ENCODE measurements around the gene SOWAHA. TPM values are rescaled to one million over a fixed set of nuclear protein-coding genes. Genes with fewer than 3 reads are reported as not detected.

SOWAHA gene
- total and polyA plus RNA-seq, 9 donors = 0.05 to 2.2 (median 0.48) TPM; not detected in 1

DNA sequence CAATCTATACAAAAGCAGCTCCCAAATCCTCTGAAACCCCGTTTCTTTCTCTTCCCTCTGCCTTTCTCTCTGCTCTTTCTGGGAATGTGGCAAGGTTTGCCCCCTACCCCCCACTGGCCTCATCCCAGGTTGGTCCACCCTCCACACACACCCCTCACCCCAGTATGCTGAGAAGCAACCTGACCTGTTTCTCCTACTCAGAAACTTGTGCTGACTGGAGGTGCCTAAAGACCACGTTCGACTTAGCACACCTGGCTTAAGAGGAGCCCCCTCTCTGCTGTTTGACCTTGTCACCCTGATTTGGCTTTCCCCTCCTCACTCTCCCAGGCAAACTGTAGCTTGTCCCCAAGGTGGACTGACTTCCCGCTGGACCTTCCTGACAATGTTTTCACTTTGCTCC lies 35.0 kb upstream of the SOWAHA start:
- DNase-seq = no peak
- Histone ChIP-seq H3K27ac (no peak overlapping the region), H3K36me3 (no peaks in the 10 kb centered on the region), H3K27me3 (no peaks in the 10 kb centered on the region), H3K9me3 (no peaks in the 10 kb centered on the region), H3K4me1 (ENCODE audit: insufficient read depth) (peaks cover 5% of the 10 kb centered on the region), H3K4me3 (peak overlapping the region; percentile 80)
- 48 to 73% (median 73%) methylated on average over 4 of the region's 4 CpGs for WGBS, 3 donors
- intact Hi-C loops (cut with DNase I) = loop anchor here in 1 of 4 donors (5.0 kb wide), 1 partner anchor 44 kb away; no protein-coding TSS in a partner anchor
- TF ChIP-seq, protein P1, sequence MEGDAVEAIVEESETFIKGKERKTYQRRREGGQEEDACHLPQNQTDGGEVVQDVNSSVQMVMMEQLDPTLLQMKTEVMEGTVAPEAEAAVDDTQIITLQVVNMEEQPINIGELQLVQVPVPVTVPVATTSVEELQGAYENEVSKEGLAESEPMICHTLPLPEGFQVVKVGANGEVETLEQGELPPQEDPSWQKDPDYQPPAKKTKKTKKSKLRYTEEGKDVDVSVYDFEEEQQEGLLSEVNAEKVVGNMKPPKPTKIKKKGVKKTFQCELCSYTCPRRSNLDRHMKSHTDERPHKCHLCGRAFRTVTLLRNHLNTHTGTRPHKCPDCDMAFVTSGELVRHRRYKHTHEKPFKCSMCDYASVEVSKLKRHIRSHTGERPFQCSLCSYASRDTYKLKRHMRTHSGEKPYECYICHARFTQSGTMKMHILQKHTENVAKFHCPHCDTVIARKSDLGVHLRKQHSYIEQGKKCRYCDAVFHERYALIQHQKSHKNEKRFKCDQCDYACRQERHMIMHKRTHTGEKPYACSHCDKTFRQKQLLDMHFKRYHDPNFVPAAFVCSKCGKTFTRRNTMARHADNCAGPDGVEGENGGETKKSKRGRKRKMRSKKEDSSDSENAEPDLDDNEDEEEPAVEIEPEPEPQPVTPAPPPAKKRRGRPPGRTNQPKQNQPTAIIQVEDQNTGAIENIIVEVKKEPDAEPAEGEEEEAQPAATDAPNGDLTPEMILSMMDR (IDR thresholded peaks at IDR 0.05) = no peak
- TF ChIP-seq POLR2A (IDR thresholded peaks at IDR 0.05) = no peak
- TF ChIP-seq EP300 (IDR thresholded peaks at IDR 0.05) = no peak

DNA sequence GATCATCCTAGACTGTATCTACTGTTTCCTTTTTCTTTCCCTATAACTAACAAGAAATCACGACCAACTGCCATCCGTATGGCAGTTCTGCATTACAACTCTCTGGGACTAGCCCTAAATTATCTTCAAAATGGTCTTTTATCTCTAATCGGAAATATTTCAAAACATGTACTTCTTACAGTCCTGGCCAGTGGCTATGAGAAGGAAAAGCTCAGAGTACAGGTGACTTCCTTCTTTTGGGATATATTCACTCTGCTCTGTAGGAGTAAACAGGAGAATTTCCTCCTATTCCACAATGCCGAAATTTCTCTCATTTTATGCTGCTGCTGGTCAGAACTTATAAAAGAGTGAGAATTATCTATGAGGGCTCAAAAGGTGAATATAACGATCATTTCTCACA lies 34.2 kb upstream of the SOWAHA start:
- no peaks in the 10 kb centered on the region for H3K9me3 ChIP-seq
- no peaks in the 10 kb centered on the region for H3K36me3 ChIP-seq
- intact Hi-C loops (cut with DNase I) = loop anchor here in 1 of 4 donors (5.0 kb wide), 1 partner anchor 43 kb away; no protein-coding TSS in a partner anchor
- no peak overlapping the region for H3K4me3 ChIP-seq
- TF ChIP-seq POLR2A (IDR thresholded peaks at IDR 0.05) = no peak
- TF ChIP-seq, protein P1 (IDR thresholded peaks at IDR 0.05) = no peak
- TF ChIP-seq EP300 (IDR thresholded peaks at IDR 0.05) = no peak
- peaks cover 5% of the 10 kb centered on the region for H3K4me1 ChIP-seq (ENCODE audit: insufficient read depth)
- no peak for DNase-seq
- H3K27ac ChIP-seq = no peak overlapping the region
- no peaks in the 10 kb centered on the region for H3K27me3 ChIP-seq
- WGBS, 3 donors = 73 to 87% (median 86%) methylated on average over 5 of the region's 5 CpGs

DNA sequence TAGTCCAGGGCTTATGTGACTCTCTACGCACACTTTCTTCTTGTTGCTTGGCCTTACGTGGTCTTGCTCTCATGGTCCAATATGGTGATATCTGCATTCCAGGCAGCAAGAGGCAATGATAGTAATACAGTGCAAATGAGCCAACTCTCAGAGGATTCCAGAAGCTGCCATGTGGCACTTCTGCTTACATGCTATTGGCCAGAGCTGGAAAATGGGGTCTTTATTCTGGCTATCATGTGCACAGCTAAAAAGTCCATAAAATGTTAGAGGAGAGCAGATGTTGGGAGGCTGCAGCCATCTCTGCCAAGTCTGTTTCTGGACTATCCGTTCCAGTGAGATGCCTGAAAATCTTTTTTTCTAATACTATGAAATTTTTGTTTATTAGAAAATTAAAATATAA lies 33.1 kb upstream of the SOWAHA start:
- DNase-seq = no peak
- TF ChIP-seq, protein P1 (IDR thresholded peaks at IDR 0.05) = no peak
- no peak for TF ChIP-seq POLR2A (IDR thresholded peaks at IDR 0.05)
- no peak for TF ChIP-seq EP300 (IDR thresholded peaks at IDR 0.05)
- Histone ChIP-seq H3K9me3 (no peaks in the 10 kb centered on the region), H3K27me3 (no peaks in the 10 kb centered on the region), H3K36me3 (no peaks in the 10 kb centered on the region), H3K27ac (no peak overlapping the region), H3K4me1 (ENCODE audit: insufficient read depth) (peaks cover 5% of the 10 kb centered on the region), H3K4me3 (no peak overlapping the region)
- intact Hi-C loops (cut with DNase I) = loop anchor here in 1 of 4 donors (5.0 kb wide), 1 partner anchor 42 kb away; no protein-coding TSS in a partner anchor
- 75 to 83% (median 80%) methylated on average over 3 of the region's 3 CpGs for WGBS, 3 donors

DNA sequence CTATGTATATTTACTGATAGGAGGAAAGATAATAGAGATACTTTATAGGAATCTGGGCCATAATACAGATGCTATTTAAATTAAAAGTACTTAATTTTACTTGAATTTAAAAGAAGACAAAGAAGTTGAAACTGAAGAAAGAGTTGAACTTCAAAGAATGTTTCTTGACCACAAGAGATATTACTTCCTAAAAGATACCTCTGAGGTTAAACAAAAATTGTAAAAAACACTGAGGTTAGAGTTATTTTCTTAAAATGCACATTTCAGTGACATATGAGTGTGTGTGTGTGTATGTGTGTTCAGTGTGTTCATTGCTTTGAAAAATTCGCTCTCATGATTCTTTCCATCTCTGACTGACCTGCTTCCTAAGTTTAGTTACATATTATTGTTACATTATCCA lies 32.5 kb upstream of the SOWAHA start:
- H3K4me3 ChIP-seq = no peak overlapping the region
- no peaks in the 10 kb centered on the region for H3K27me3 ChIP-seq
- no peak for DNase-seq
- intact Hi-C loops (cut with DNase I) = no loop called here
- WGBS, 3 donors = 34 to 71% (median 53%) methylated on average over 1 of the region's 1 CpG
- TF ChIP-seq POLR2A (IDR thresholded peaks at IDR 0.05) = no peak
- TF ChIP-seq, protein P1 (IDR thresholded peaks at IDR 0.05) = no peak
- no peak for TF ChIP-seq EP300 (IDR thresholded peaks at IDR 0.05)
- H3K9me3 ChIP-seq = no peaks in the 10 kb centered on the region
- peaks cover 5% of the 10 kb centered on the region for H3K4me1 ChIP-seq (ENCODE audit: insufficient read depth)
- no peak overlapping the region for H3K27ac ChIP-seq
- H3K36me3 ChIP-seq = no peaks in the 10 kb centered on the region

Measured in ovary (tissue), 9 donors.